ENCODE results near the gene SFXN5. TPM values are rescaled to one million over a fixed set of nuclear protein-coding genes. Genes with fewer than 3 reads are reported as not detected.
A peak's percentile ranks its signal among the peaks of the same experiment; 100 is the strongest.

SFXN5 gene
- total and polyA plus RNA-seq, 2 of the 8 experiments (the other 6 are each of a cell fraction or from before 2014, with no cell fraction given) = 29.3 to 33.1 TPM

- Histone ChIP-seq H3K14ac (ENCODE audit: insufficient read length) (no peak overlapping the region), H2BK120ac (replicated peaks; ENCODE audit: low read depth, low read length) (no peak overlapping the region), H4K91ac (replicated peaks; ENCODE audit: insufficient read length, low read length) (no peak overlapping the region), H3K36me3 (ENCODE audit: control insufficient read depth in 2 of 4, insufficient read depth in 4 of 4, low read length in 3 of 4) (peaks cover 0 to 8% (median 0%) of the 10 kb centered on the region in 4 experiments; a peak in 1 of 8 replicates), H2BK15ac (ENCODE audit: low read length) (no peak overlapping the region; the same call in 1 of the 2 replicates), H2AFZ (ENCODE audit: low read length) (no peak overlapping the region), H3K23me2 (ENCODE audit: low read depth, low read length) (peaks cover 18% of the 10 kb centered on the region; the same call in 1 of the 2 replicates), H4K20me1 (replicated peaks in 1 of 2; ENCODE audit: control insufficient read depth in 1 of 2, insufficient read depth in 2 of 2, low read length in 2 of 2) (peaks cover 17 to 23% of the 10 kb centered on the region in 2 experiments), H2BK5ac (ENCODE audit: low read depth, low read length) (no peak overlapping the region), H2BK12ac (ENCODE audit: low read depth, low read length) (peak overlapping the region; percentile 65; the same call in 1 of the 2 replicates), H3K4me2 (ENCODE audit: insufficient read depth in 1 of 2, low read depth in 2 of 2, low read length in 2 of 2) (no peak overlapping the region; a peak in 1 of 4 replicates), H3K79me2 (ENCODE audit: control insufficient read depth in 1 of 2, insufficient read depth in 2 of 2, low read length in 2 of 2) (no peaks in the 10 kb centered on the region), H3K9ac (replicated peaks in 1 of 4; ENCODE audit: extremely low read depth in 1 of 4, low read depth in 3 of 4, low read length in 3 of 4) (no peak overlapping the region), H3K18ac (ENCODE audit: extremely low read depth, low read length) (no peak overlapping the region), H2AK5ac (ENCODE audit: low read depth, low read length) (no peak overlapping the region), H3K56ac (replicated peaks; ENCODE audit: insufficient read length, low read depth, low read length) (no peak overlapping the region), H4K8ac (ENCODE audit: extremely low read depth, insufficient read depth, low read length) (no peak overlapping the region), H3K4me1 (replicated peaks in 1 of 4; ENCODE audit: control insufficient read depth in 3 of 4, insufficient read depth in 4 of 4, low read length in 3 of 4) (peaks cover 6 to 50% (median 22%) of the 10 kb centered on the region in 4 experiments), H3K9me3 (ENCODE audit: insufficient read depth in 2 of 2, low read depth in 1 of 2, low read length in 1 of 2) (peaks cover 0 to 4% of the 10 kb centered on the region in 2 experiments; a peak in 1 of 4 replicates), H3K27ac (ENCODE audit: low read depth, low read length) (no peak overlapping the region), H4K5ac (ENCODE audit: insufficient read length, low read depth, low read length) (no peak overlapping the region), H3K79me1 (ENCODE audit: low read depth, low read length) (no peaks in the 10 kb centered on the region), H3K27me3 (replicated peaks in 1 of 4; ENCODE audit: control insufficient read depth in 3 of 4, extremely low read depth in 1 of 4, insufficient read depth in 3 of 4, low read length in 3 of 4) (peaks cover 92 to 96% (median 94%) of the 10 kb centered on the region in 4 experiments), H3K4ac (replicated peaks; ENCODE audit: insufficient read length, low read depth, low read length) (no peak overlapping the region), H2BK20ac (ENCODE audit: low read length) (no peak overlapping the region), H3K4me3 (ENCODE audit: extremely low read depth in 1 of 4, insufficient read depth in 2 of 4, low read depth in 3 of 4, low read length in 4 of 4) (no peak overlapping the region), H3K23ac (ENCODE audit: insufficient read length) (no peak overlapping the region)
- DNase-seq (ENCODE audit: low read depth in 1 of 2, low spot score in 2 of 2) (no peak), FAIRE-seq (no peak)
- POLR2A ChIA-PET (ENCODE audit: partially characterized antibody) = interaction anchor here (1.0 to 2.0 kb wide), 2 partner anchors 18 to 53 kb away, joined by 3 to 4 read pairs; no protein-coding TSS in a partner anchor
- WGBS, 2 experiments (ENCODE audit: extremely low coverage in 1 of 2, insufficient coverage in 1 of 2, insufficient read length in 1 of 2, insufficient replicate concordance in 2 of 2, low coverage in 1 of 2, low lambda C conversion rate in 2 of 2, missing lambda C conversion rate in 1 of 2) = 67% methylated on average over 1 of the region's 1 CpG; no CpG with 5 or more reads in 1 of the 2 experiments
- CTCF ChIA-PET (ENCODE audit: partially characterized antibody) = interaction anchor here (0.5 to 24.3 kb wide), 5 partner anchors 14 to 256 kb away, joined by 3 to 497 read pairs (median 24); partner anchors contain the start of gene SPR
- TF ChIP-seq RFX5 (IDR thresholded peaks at IDR 0.05; ENCODE audit: borderline replicate concordance, low read depth, low read length) (no peak), BRCA1 (IDR thresholded peaks at IDR 0.05; ENCODE audit: low read depth, low read length) (no peak), GTF2F1 (IDR thresholded peaks at IDR 0.05; ENCODE audit: borderline replicate concordance, low read depth, low read length) (no peak), TEAD4 (IDR thresholded peaks at IDR 0.05; ENCODE audit: low read depth, low read length) (no peak), ATF2 (IDR thresholded peaks at IDR 0.05; ENCODE audit: low read length) (no peak), TBP (IDR thresholded peaks at IDR 0.05; ENCODE audit: low read depth, low read length) (no peak), EP300 (IDR thresholded peaks at IDR 0.05; ENCODE audit: borderline replicate concordance in 1 of 2, low read depth in 2 of 2, low read length in 2 of 2) (no peak), CBX8 (IDR thresholded peaks at IDR 0.05; ENCODE audit: borderline replicate concordance, low read depth, low read length) (no peak), TCF12 (IDR thresholded peaks at IDR 0.05; ENCODE audit: low read depth, low read length) (no peak), CBX5 (IDR thresholded peaks at IDR 0.05; ENCODE audit: low read depth, low read length) (no peak), RXRA (IDR thresholded peaks at IDR 0.05; ENCODE audit: insufficient read depth, low read depth, low read length) (no peak), PHF8 (conservative IDR thresholded peaks at IDR 0.05; ENCODE audit: low read depth, low read length) (no peak)
Observed at GRCh38 chr2:72921853-72922252, 149.7 kb downstream of the SFXN5 start.
